Common myeloid progenitor, CD34-positive (primary cell): Measurements from ENCODE around the gene REXO2.

Source experiments
- CTCF ChIA-PET: fragments of 350-600 bp; sonication (Branson Sonifier 250); formaldehyde crosslinking; loops from one replicate; lab custom pipeline; 2021; ENCODE audit warnings: antibody characterized with exemption; lab: Charles Lee
- POLR2A ChIA-PET: fragments of 350-600 bp; sonication (Branson Sonifier 250); formaldehyde crosslinking; loops from one replicate; lab custom pipeline; 2021; ENCODE audit warnings: antibody characterized with exemption; lab: Charles Lee
- DNase-seq, 3 donors: peaks; one replicate each; pipeline versions ENCODE4 v3.0.0 to v3.0.0-alpha.2; 2013
- H3K27ac ChIP-seq, 2 experiments: 1 replicate in 1 of 2; 2 replicates in 1 of 2; pipeline ENCODE4 v1.7.0; 2013; ENCODE audit warnings: inconsistent platforms in 2 of 2, low read length in 2 of 2, mild to moderate bottlenecking in 2 of 2, low read depth in 1 of 2, moderate library complexity in 1 of 2; ENCODE audit not compliant: severe bottlenecking in 2 of 2, insufficient read depth in 1 of 2, poor library complexity in 1 of 2
- H3K27me3 ChIP-seq, 5 experiments: replicated peaks in 2 of 5; 1 replicate in 3 of 5; 2 replicates in 2 of 5; pipeline versions ENCODE4 v1.6.1 to v1.7.0; 2013; ENCODE audit warnings: low read length in 4 of 5, mild to moderate bottlenecking in 2 of 5, moderate library complexity in 2 of 5, inconsistent platforms in 1 of 5; ENCODE audit not compliant: insufficient read depth in 5 of 5, control insufficient read depth in 4 of 5
- H3K36me3 ChIP-seq, 4 experiments: 1 replicate in 2 of 4; 2 replicates in 2 of 4; pipeline versions ENCODE4 v1.6.1 to v1.7.0; 2013; ENCODE audit warnings: low read length in 3 of 4, control low read depth in 1 of 4, mild to moderate bottlenecking in 1 of 4; ENCODE audit not compliant: control insufficient read depth in 4 of 4, insufficient read depth in 4 of 4
- H3K4me1 ChIP-seq, 4 experiments: 1 replicate in 3 of 4; 2 replicates in 1 of 4; pipeline versions ENCODE4 v1.6.1 to v1.7.1; 2013; ENCODE audit warnings: low read length in 3 of 4, mild to moderate bottlenecking in 3 of 4, control low read depth in 1 of 4, inconsistent platforms in 1 of 4, moderate library complexity in 1 of 4; ENCODE audit not compliant: control insufficient read depth in 4 of 4, insufficient read depth in 4 of 4; ENCODE audit errors: control extremely low read depth in 1 of 4
- H3K4me3 ChIP-seq, 7 experiments: 1 replicate in 4 of 7; 2 replicates in 3 of 7; pipeline versions ENCODE4 v1.5.1 to v1.7.0; 2013; ENCODE audit warnings: mild to moderate bottlenecking in 7 of 7, low read length in 6 of 7, moderate library complexity in 6 of 7, inconsistent platforms in 2 of 7, low read depth in 2 of 7, control low read depth in 1 of 7; ENCODE audit not compliant: insufficient read depth in 4 of 7, control insufficient read depth in 1 of 7; ENCODE audit errors: extremely low read depth in 1 of 7
- H3K9me3 ChIP-seq, 5 experiments: 1 replicate in 4 of 5; 2 replicates in 1 of 5; pipeline versions ENCODE4 v1.6.1 to v1.7.1; 2013; ENCODE audit warnings: low read length in 4 of 5, mild to moderate bottlenecking in 2 of 5, inconsistent platforms in 1 of 5, low read depth in 1 of 5, moderate library complexity in 1 of 5; ENCODE audit not compliant: control insufficient read depth in 4 of 5, insufficient read depth in 2 of 5; ENCODE audit errors: control extremely low read depth in 1 of 5
- WGBS: methylation state at CpG from one replicate; pipeline ENCODE4 v1.1.5; 2013; ENCODE audit not compliant: insufficient coverage; 5-methylcytosine and 5-hydroxymethylcytosine counted together

The REXO2 gene

GRCh38 chr11:114440971-114441763, 1.9 kb downstream of the REXO2 start:
- Histone ChIP-seq H3K4me1 (peaks cover 6 to 21% (median 15%) of the 10 kb centered on the region in 4 experiments), H3K36me3 (peaks cover 5 to 9% (median 8%) of the 10 kb centered on the region in 4 experiments), H3K4me3 (peak overlapping the region in 1 of 7 experiments; percentile 5), H3K27ac (peak overlapping the region in 1 of 2 experiments; percentile 7), H3K9me3 (no peaks in the 10 kb centered on the region), H3K27me3 (no peaks in the 10 kb centered on the region)
- DNase-seq, result no peak
- ChIA-PET CTCF (no interaction called here), POLR2A (no interaction called here)
- WGBS, result no CpG with 5 or more reads among the region's 7 CpGs

- CTCF ChIA-PET, result no interaction called here
- H3K4me1 ChIP-seq, result peaks cover 6 to 21% (median 15%) of the 10 kb centered on the region in 4 experiments
- WGBS, result 96% methylated on average over 2 of the region's 2 CpGs
- DNase-seq, result no peak
- POLR2A ChIA-PET, result no interaction called here
- no peak overlapping the region for H3K4me3 ChIP-seq
- H3K9me3 ChIP-seq, result no peaks in the 10 kb centered on the region
- H3K27me3 ChIP-seq, result no peaks in the 10 kb centered on the region
- no peak overlapping the region for H3K27ac ChIP-seq
- H3K36me3 ChIP-seq, result peaks cover 9 to 12% (median 11%) of the 10 kb centered on the region in 4 experiments
Observed at GRCh38 chr11:114441921-114442320, 2.7 kb downstream of the REXO2 start.

GRCh38 chr11:114442536-114442935, 3.3 kb downstream of the REXO2 start:
- peaks cover 6 to 21% (median 15%) of the 10 kb centered on the region in 4 experiments for H3K4me1 ChIP-seq
- no CpG with 5 or more reads among the region's 1 CpG for WGBS
- no peaks in the 10 kb centered on the region for H3K27me3 ChIP-seq
- peaks cover 9 to 16% (median 13%) of the 10 kb centered on the region in 4 experiments for H3K36me3 ChIP-seq
- CTCF ChIA-PET, result no interaction called here
- POLR2A ChIA-PET, result interaction anchor here (0.7 kb wide), 1 partner anchor 428 kb away, joined by 7 read pairs; no protein-coding TSS in a partner anchor
- peak in 1 of 3 donors; percentile 13 for DNase-seq
- no peaks in the 10 kb centered on the region for H3K9me3 ChIP-seq
- H3K27ac ChIP-seq, result no peak overlapping the region
- H3K4me3 ChIP-seq, result no peak overlapping the region

GRCh38 chr11:114447444-114447843, 8.2 kb downstream of the REXO2 start:
- no peak for DNase-seq
- no peaks in the 10 kb centered on the region for H3K27me3 ChIP-seq
- no peaks in the 10 kb centered on the region for H3K4me1 ChIP-seq
- H3K27ac ChIP-seq, result no peak overlapping the region
- H3K4me3 ChIP-seq, result no peak overlapping the region
- H3K36me3 ChIP-seq, result peaks cover 17 to 49% (median 25%) of the 10 kb centered on the region in 4 experiments
- ChIA-PET CTCF (no interaction called here), POLR2A (no interaction called here)
- 100% methylated on average over 2 of the region's 2 CpGs for WGBS
- H3K9me3 ChIP-seq, result no peaks in the 10 kb centered on the region

- Histone ChIP-seq H3K36me3 (peaks cover 17 to 49% (median 26%) of the 10 kb centered on the region in 4 experiments), H3K4me3 (no peak overlapping the region), H3K4me1 (no peaks in the 10 kb centered on the region), H3K9me3 (no peaks in the 10 kb centered on the region), H3K27ac (no peak overlapping the region), H3K27me3 (no peaks in the 10 kb centered on the region)
- WGBS, result no CpG with 5 or more reads among the region's 3 CpGs
- no peak for DNase-seq
- CTCF ChIA-PET, result no interaction called here
- POLR2A ChIA-PET, result no interaction called here
Observed at GRCh38 chr11:114447892-114448291, 8.6 kb downstream of the REXO2 start.

- no CpG with 5 or more reads among the region's 2 CpGs for WGBS
Observed at GRCh38 chr11:114448749-114449482, 9.6 kb downstream of the REXO2 start.

GRCh38 chr11:114449845-114450244, 10.6 kb downstream of the REXO2 start:
- no peaks in the 10 kb centered on the region for H3K9me3 ChIP-seq
- peak in 2 of 3 donors; percentile 28 to 51 for DNase-seq
- H3K27me3 ChIP-seq, result no peaks in the 10 kb centered on the region
- CTCF ChIA-PET, result no interaction called here
- H3K4me1 ChIP-seq, result no peaks in the 10 kb centered on the region
- POLR2A ChIA-PET, result no interaction called here
- H3K4me3 ChIP-seq, result no peak overlapping the region
- 97% methylated on average over 3 of the region's 6 CpGs for WGBS
- peaks cover 10 to 59% (median 25%) of the 10 kb centered on the region in 4 experiments for H3K36me3 ChIP-seq
- no peak overlapping the region for H3K27ac ChIP-seq

More at GRCh38 chr11:114448749-114449482, 9.6 kb downstream of the REXO2 start:
- no peak overlapping the region for H3K27ac ChIP-seq
- peaks cover 15 to 59% (median 27%) of the 10 kb centered on the region in 4 experiments for H3K36me3 ChIP-seq
- no peak overlapping the region for H3K4me3 ChIP-seq
- no peaks in the 10 kb centered on the region for H3K27me3 ChIP-seq
- no peaks in the 10 kb centered on the region for H3K4me1 ChIP-seq
- no peaks in the 10 kb centered on the region for H3K9me3 ChIP-seq
- POLR2A ChIA-PET, result no interaction called here
- no peak for DNase-seq
- CTCF ChIA-PET, result no interaction called here
